ENCODE results near the gene DLEC1. TPM values are rescaled to one million over a fixed set of nuclear protein-coding genes. Genes with fewer than 3 reads are reported as not detected.

DLEC1 gene
- total and polyA plus RNA-seq, 9 of the 15 experiments (the other 6 are each of a cell fraction or from before 2014, with no cell fraction given), result 0.07 to 0.08 TPM; not detected in 7

GRCh38 chr3:38121832-38122461 lies 82.9 kb downstream of the DLEC1 start:
- FAIRE-seq, result no peak
- no peak overlapping the region for H3K9ac ChIP-seq (ENCODE audit: insufficient read depth in 1 of 2, low read depth in 2 of 2, low read length in 2 of 2)
- H3K4me3 ChIP-seq, result no peak overlapping the region
- intact Hi-C loops (cut with micrococcal nuclease), result no loop called here
- no peaks in the 10 kb centered on the region for H3K9me1 ChIP-seq (ENCODE audit: control insufficient read depth, insufficient read depth, low read length)
- peaks cover 0 to 19% of the 10 kb centered on the region in 2 experiments; a peak in 2 of 5 replicates for H3K4me1 ChIP-seq (replicated peaks in 1 of 2; ENCODE audit: control insufficient read depth in 2 of 2, insufficient read depth in 2 of 2, low read length in 2 of 2)
- no peak overlapping the region for H3K27ac ChIP-seq (ENCODE audit: extremely low read depth, low read depth, low read length)
- ChIA-PET CTCF (ENCODE audit: low intra/inter-chr PET ratio) (no interaction called here), POLR2A (interaction anchor here (0.6 to 1.0 kb wide), 2 partner anchors 90 to 125 kb away, joined by 4 to 5 read pairs; no protein-coding TSS in a partner anchor)
- no peak overlapping the region for H2AFZ ChIP-seq (ENCODE audit: low read depth, low read length)
- no peaks in the 10 kb centered on the region for H3K79me2 ChIP-seq (ENCODE audit: control insufficient read depth, insufficient read depth, low read length)
- no peak for TF ChIP-seq PURB (CRISPR knock-in tag; IDR thresholded peaks at IDR 0.05; ENCODE audit: low read depth)
- no peak for TF ChIP-seq KDM1A (IDR thresholded peaks at IDR 0.05)
- TF ChIP-seq STAT6 (CRISPR knock-in tag; IDR thresholded peaks at IDR 0.05), result no peak
- no peak for TF ChIP-seq ETS1 (conservative IDR thresholded peaks at IDR 0.05; ENCODE audit: control insufficient read depth, low read depth, low read length)
- peaks cover 62% of the 10 kb centered on the region; the same call in 2 of the 3 replicates for H3K36me3 ChIP-seq (ENCODE audit: control insufficient read depth, insufficient read depth, low read length)
- in situ Hi-C loops (cut with MboI), result no loop called here
- 91% methylated on average over 11 of the region's 13 CpGs for WGBS (ENCODE audit: insufficient coverage, low coverage, missing lambda C conversion rate)
- no peak for DNase-seq (ENCODE audit: extremely low read depth in 1 of 4, low spot score in 3 of 4)
- H3K9me3 ChIP-seq (replicated peaks; ENCODE audit: control insufficient read depth, insufficient read depth, low read depth, low read length), result no peaks in the 10 kb centered on the region
- no peak overlapping the region for H3K4me2 ChIP-seq (ENCODE audit: insufficient read depth, low read length)
- no peak for ATAC-seq
- BruUV-seq (replicated peaks), result no TSS peak
- H4K20me1 ChIP-seq (replicated peaks; ENCODE audit: control insufficient read depth, insufficient read depth, low read length), result peaks cover 6% of the 10 kb centered on the region
- H3K27me3 ChIP-seq (ENCODE audit: control insufficient read depth in 2 of 2, insufficient read depth in 2 of 2, low read length in 2 of 2), result no peaks in the 10 kb centered on the region
